ENCODE results near the gene NTSR1. TPM values are rescaled to one million over a fixed set of nuclear protein-coding genes. Genes with fewer than 3 reads are reported as not detected.
A peak's percentile ranks its signal among the peaks of the same experiment; 100 is the strongest.

Gene NTSR1
- total and polyA plus RNA-seq, 7 donors, result 0.60 to 54.0 (median 8.8) TPM; not detected in 1

GRCh38 chr20:62792182-62792939, 83.7 kb downstream of the NTSR1 start:
- peak overlapping the region in 1 of 4 donors; percentile 90 for H3K27ac ChIP-seq
- WGBS, 2 donors, result 80 to 84% methylated on average over 9 of the region's 9 CpGs
- no peaks in the 10 kb centered on the region for H3K36me3 ChIP-seq
- intact Hi-C loops (cut with DNase I), result loop anchor here (5.0 to 10.0 kb wide), 3 partner anchors 140 to 388 kb away; partner anchors contain the start of gene CABLES2
- H3K4me1 ChIP-seq, result peaks cover 0 to 40% (median 31%) of the 10 kb centered on the region in 4 donors
- DNase-seq, result no peak
- TF ChIP-seq POLR2A (IDR thresholded peaks at IDR 0.05), result no peak
- no peaks in the 10 kb centered on the region for H3K9me3 ChIP-seq
- no peaks in the 10 kb centered on the region for H3K27me3 ChIP-seq
- no peak overlapping the region for H3K4me3 ChIP-seq

GRCh38 chr20:62792940-62793756, 84.5 kb downstream of the NTSR1 start:
- Histone ChIP-seq H3K27ac (peak overlapping the region; percentile 90 to 94 (median 90)), H3K27me3 (no peaks in the 10 kb centered on the region), H3K9me3 (no peaks in the 10 kb centered on the region), H3K4me1 (peaks cover 0 to 48% (median 36%) of the 10 kb centered on the region in 4 donors), H3K4me3 (peak overlapping the region in 2 of 4 donors; percentile 30 to 82), H3K36me3 (peaks cover 0 to 3% (median 0%) of the 10 kb centered on the region in 4 donors)
- DNase-seq, result no peak
- intact Hi-C loops (cut with DNase I), result loop anchor here (1.0 to 10.0 kb wide), 4 partner anchors 125 to 388 kb away; partner anchors contain the start of gene CABLES2
- WGBS, 2 donors, result 74 to 85% methylated on average over 22 of the region's 22 CpGs
- TF ChIP-seq POLR2A (IDR thresholded peaks at IDR 0.05) (no peak), CTCF (IDR thresholded peaks at IDR 0.05) (no peak), EP300 (IDR thresholded peaks at IDR 0.05) (no peak), POLR2AphosphoS5 (IDR thresholded peaks at IDR 0.05) (no peak)

- H3K9me3 ChIP-seq, result no peaks in the 10 kb centered on the region
- peak overlapping the region; percentile 18 to 82 (median 36) for H3K4me3 ChIP-seq
- peaks cover 0 to 9% (median 4%) of the 10 kb centered on the region in 4 donors for H3K36me3 ChIP-seq
- TF ChIP-seq EP300 (IDR thresholded peaks at IDR 0.05), result peak in 1 of 4 donors; percentile 17
- no peak for TF ChIP-seq CTCF (IDR thresholded peaks at IDR 0.05)
- TF ChIP-seq POLR2A (IDR thresholded peaks at IDR 0.05), result no peak
- H3K4me1 ChIP-seq, result peaks cover 0 to 52% (median 36%) of the 10 kb centered on the region in 4 donors
- no peaks in the 10 kb centered on the region for H3K27me3 ChIP-seq
- peak overlapping the region; percentile 90 to 94 (median 90) for H3K27ac ChIP-seq
- no peak for DNase-seq
- intact Hi-C loops (cut with DNase I), result loop anchor here (1.0 to 10.0 kb wide), 4 partner anchors 125 to 389 kb away; partner anchors contain the start of gene CABLES2
- WGBS, 2 donors, result 47 to 63% methylated on average over 7 of the region's 7 CpGs
These were observed 85.0 kb downstream of the NTSR1 start for GRCh38 chr20:62793757-62794006.

GRCh38 chr20:62794007-62794724, 85.5 kb downstream of the NTSR1 start:
- TF ChIP-seq EP300 (IDR thresholded peaks at IDR 0.05) (no peak), CTCF (IDR thresholded peaks at IDR 0.05) (no peak), POLR2A (IDR thresholded peaks at IDR 0.05) (peak; percentile 83 to 90), POLR2AphosphoS5 (IDR thresholded peaks at IDR 0.05) (peak; percentile 89 to 96 (median 93))
- no peaks in the 10 kb centered on the region for H3K9me3 ChIP-seq
- no peaks in the 10 kb centered on the region for H3K27me3 ChIP-seq
- peak overlapping the region; percentile 59 to 82 (median 68) for H3K4me3 ChIP-seq
- intact Hi-C loops (cut with DNase I), result loop anchor here (5.0 to 10.0 kb wide), 3 partner anchors 142 to 389 kb away; partner anchors contain the start of gene CABLES2
- peaks cover 0 to 14% (median 8%) of the 10 kb centered on the region in 4 donors for H3K36me3 ChIP-seq
- peak overlapping the region; percentile 90 to 94 (median 90) for H3K27ac ChIP-seq
- whole genome bisulfite sequencing, 2 donors, result 1% methylated on average over 69 of the region's 69 CpGs
- H3K4me1 ChIP-seq, result peaks cover 0 to 52% (median 36%) of the 10 kb centered on the region in 4 donors
- peak; percentile 98 for DNase-seq

Data from sigmoid colon (tissue), 7 donors.